Mesenchymal stem cell (in vitro differentiated cells and primary cell): ENCODE measurements around the gene AQP3.
A peak's percentile ranks its signal among the peaks of the same experiment; 100 is the strongest.

ENCODE experiments used
- DNase-seq: peaks from one replicate; pipeline ENCODE4 v3.0.0-alpha.2; 2013
- H2AFZ ChIP-seq: one replicate; pipeline ENCODE4 v1.6.1; 2013; ENCODE audit warnings: low read depth, mild to moderate bottlenecking, control low read depth, inconsistent platforms, low read length, moderate library complexity
- H2AK5ac ChIP-seq: 2 replicates; pipeline ENCODE4 v1.6.1; 2013; ENCODE audit warnings: low read length, moderate library complexity, mild to moderate bottlenecking, inconsistent platforms; ENCODE audit not compliant: severe bottlenecking
- H2BK120ac ChIP-seq: one replicate; pipeline ENCODE4 v1.6.1; 2013; ENCODE audit warnings: low read depth, mild to moderate bottlenecking, inconsistent platforms, low read length, moderate library complexity
- H2BK12ac ChIP-seq, 2 experiments: one replicate each; pipeline ENCODE4 v1.6.1; 2013; ENCODE audit warnings: inconsistent platforms in 2 of 2, low read length in 2 of 2, mild to moderate bottlenecking in 2 of 2, moderate library complexity in 2 of 2, control low read depth in 1 of 2
- H2BK15ac ChIP-seq: one replicate; pipeline ENCODE4 v1.6.1; 2013; ENCODE audit warnings: mild to moderate bottlenecking, low read depth, inconsistent platforms; ENCODE audit not compliant: poor library complexity, severe bottlenecking
- H2BK5ac ChIP-seq: 2 replicates; pipeline ENCODE4 v1.6.1; 2013; ENCODE audit warnings: low read depth, mild to moderate bottlenecking, low read length, control low read depth, inconsistent platforms; ENCODE audit not compliant: poor library complexity, severe bottlenecking
- H3K14ac ChIP-seq, 2 experiments: one replicate each; pipeline ENCODE4 v1.6.1; 2013; ENCODE audit warnings: inconsistent platforms in 2 of 2, low read length in 2 of 2, control low read depth in 1 of 2, mild to moderate bottlenecking in 1 of 2, moderate library complexity in 1 of 2
- H3K18ac ChIP-seq, 2 experiments: one replicate each; pipeline ENCODE4 v1.6.1; 2013; ENCODE audit warnings: inconsistent platforms in 2 of 2, low read length in 2 of 2, control low read depth in 1 of 2, low read depth in 1 of 2, mild to moderate bottlenecking in 1 of 2
- H3K23ac ChIP-seq, 2 experiments: one replicate each; pipeline ENCODE4 v1.6.1; 2013; ENCODE audit warnings: inconsistent platforms in 2 of 2, low read length in 2 of 2, mild to moderate bottlenecking in 2 of 2, moderate library complexity in 2 of 2, control low read depth in 1 of 2
- H3K27ac ChIP-seq: 2 replicates; pipeline ENCODE4 v1.5.1; 2013; ENCODE audit warnings: mild to moderate bottlenecking, moderate library complexity, low read length, control low read depth, inconsistent platforms; ENCODE audit not compliant: poor library complexity, severe bottlenecking
- H3K27me3 ChIP-seq, 2 experiments: 2 replicates each; pipeline versions ENCODE4 v1.6.1 to v1.7.0; 2013; ENCODE audit warnings: low read length in 2 of 2, mild to moderate bottlenecking in 2 of 2, moderate library complexity in 2 of 2, control low read depth in 1 of 2, inconsistent platforms in 1 of 2; ENCODE audit not compliant: control insufficient read depth in 1 of 2, insufficient read depth in 1 of 2
- H3K36me3 ChIP-seq, 2 experiments: 2 replicates each; pipeline versions ENCODE4 v1.6.1 to v1.7.0; 2013; ENCODE audit warnings: low read length in 2 of 2, control low read depth in 1 of 2, inconsistent platforms in 1 of 2, low read depth in 1 of 2, mild to moderate bottlenecking in 1 of 2; ENCODE audit not compliant: insufficient read depth in 2 of 2, control insufficient read depth in 1 of 2
- H3K4ac ChIP-seq, 2 experiments: one replicate each; pipeline ENCODE4 v1.6.1; 2013; ENCODE audit warnings: inconsistent platforms in 2 of 2, low read length in 2 of 2, mild to moderate bottlenecking in 2 of 2, moderate library complexity in 2 of 2, control low read depth in 1 of 2, low read depth in 1 of 2
- H3K4me1 ChIP-seq: 2 replicates; pipeline ENCODE4 v1.6.1; 2013; ENCODE audit warnings: low read depth, low read length, control low read depth; ENCODE audit not compliant: control insufficient read depth, insufficient read depth
- H3K4me2 ChIP-seq: 2 replicates; pipeline ENCODE4 v1.6.1; 2013; ENCODE audit warnings: low read length, mild to moderate bottlenecking, inconsistent platforms; ENCODE audit not compliant: poor library complexity, severe bottlenecking
- H3K4me3 ChIP-seq, 2 experiments: 2 replicates each; pipeline versions ENCODE4 v1.5.1 to v1.7.0; 2013; ENCODE audit warnings: low read length in 2 of 2, mild to moderate bottlenecking in 2 of 2, control low read depth in 1 of 2, low read depth in 1 of 2; ENCODE audit not compliant: insufficient read depth in 1 of 2
- H3K79me1 ChIP-seq: replicated peaks from 2 replicates; pipeline ENCODE4 v1.6.1; 2013; ENCODE audit warnings: mild to moderate bottlenecking, control low read depth, low read length, inconsistent platforms; ENCODE audit not compliant: poor library complexity, severe bottlenecking
- H3K9ac ChIP-seq: 2 replicates; pipeline ENCODE4 v1.7.0; 2013; ENCODE audit warnings: mild to moderate bottlenecking, low read length, moderate library complexity
- H3K9me3 ChIP-seq: 2 replicates; pipeline ENCODE4 v1.7.0; 2013; ENCODE audit warnings: mild to moderate bottlenecking, low read length; ENCODE audit not compliant: control insufficient read depth
- H4K8ac ChIP-seq: one replicate; pipeline ENCODE4 v1.6.1; 2013; ENCODE audit warnings: inconsistent platforms, mild to moderate bottlenecking, low read length, moderate library complexity
- H4K91ac ChIP-seq: one replicate; pipeline ENCODE4 v1.6.1; 2013; ENCODE audit warnings: mild to moderate bottlenecking, low read length, inconsistent platforms
- WGBS: methylation state at CpG from one replicate; pipeline ENCODE4 v1.1.7; 2013; ENCODE audit warnings: mixed read lengths; 5-methylcytosine and 5-hydroxymethylcytosine counted together

The AQP3 gene

GRCh38 chr9:33440609-33441008, 6.8 kb downstream of the AQP3 start:
- H3K4ac ChIP-seq, result no peak overlapping the region
- H2AFZ ChIP-seq, result no peak overlapping the region
- no peak overlapping the region for H4K91ac ChIP-seq
- H3K14ac ChIP-seq, result no peak overlapping the region
- no peak overlapping the region for H3K4me2 ChIP-seq
- H3K23ac ChIP-seq, result no peak overlapping the region
- H4K8ac ChIP-seq, result no peak overlapping the region
- H2BK15ac ChIP-seq, result no peak overlapping the region
- H3K9ac ChIP-seq, result no peak overlapping the region
- H2BK5ac ChIP-seq, result no peak overlapping the region
- no peak overlapping the region for H3K27ac ChIP-seq
- H2AK5ac ChIP-seq, result no peak overlapping the region
- no peaks in the 10 kb centered on the region for H3K36me3 ChIP-seq
- peaks cover 6% of the 10 kb centered on the region for H3K4me1 ChIP-seq
- H3K4me3 ChIP-seq, result no peak overlapping the region
- no peaks in the 10 kb centered on the region for H3K79me1 ChIP-seq
- WGBS, result 100% methylated on average over 1 of the region's 1 CpG
- peaks cover 35 to 44% of the 10 kb centered on the region in 2 experiments for H3K27me3 ChIP-seq
- H3K18ac ChIP-seq, result no peak overlapping the region
- H2BK12ac ChIP-seq, result no peak overlapping the region
- H2BK120ac ChIP-seq, result no peak overlapping the region
- DNase-seq, result no peak
- H3K9me3 ChIP-seq, result no peaks in the 10 kb centered on the region

- H3K23ac ChIP-seq, result no peak overlapping the region
- no peak overlapping the region for H2BK15ac ChIP-seq
- H3K4me1 ChIP-seq, result peaks cover 5% of the 10 kb centered on the region
- H3K9ac ChIP-seq, result no peak overlapping the region
- H4K91ac ChIP-seq, result no peak overlapping the region
- no peak overlapping the region for H3K14ac ChIP-seq
- no peak overlapping the region for H4K8ac ChIP-seq
- H3K9me3 ChIP-seq, result no peaks in the 10 kb centered on the region
- no peak overlapping the region for H3K27ac ChIP-seq
- H2BK120ac ChIP-seq, result no peak overlapping the region
- no peak overlapping the region for H3K4me3 ChIP-seq
- 93% methylated on average over 7 of the region's 7 CpGs for WGBS
- no peak overlapping the region for H3K4me2 ChIP-seq
- no peak overlapping the region for H3K4ac ChIP-seq
- H2AK5ac ChIP-seq, result no peak overlapping the region
- no peak overlapping the region for H2BK12ac ChIP-seq
- DNase-seq, result no peak
- H3K18ac ChIP-seq, result no peak overlapping the region
- H2AFZ ChIP-seq, result no peak overlapping the region
- no peak overlapping the region for H2BK5ac ChIP-seq
- H3K79me1 ChIP-seq, result no peaks in the 10 kb centered on the region
- H3K27me3 ChIP-seq, result peaks cover 39 to 48% of the 10 kb centered on the region in 2 experiments
- no peaks in the 10 kb centered on the region for H3K36me3 ChIP-seq
These were observed 7.2 kb downstream of the AQP3 start for GRCh38 chr9:33440204-33440603.

GRCh38 chr9:33439731-33440130, 7.7 kb downstream of the AQP3 start:
- H3K9me3 ChIP-seq, result no peaks in the 10 kb centered on the region
- H3K23ac ChIP-seq, result no peak overlapping the region
- peaks cover 6% of the 10 kb centered on the region for H3K4me1 ChIP-seq
- H2BK5ac ChIP-seq, result no peak overlapping the region
- H3K79me1 ChIP-seq, result no peaks in the 10 kb centered on the region
- H4K91ac ChIP-seq, result no peak overlapping the region
- H4K8ac ChIP-seq, result no peak overlapping the region
- H3K9ac ChIP-seq, result no peak overlapping the region
- no peak overlapping the region for H2AK5ac ChIP-seq
- peaks cover 44 to 52% of the 10 kb centered on the region in 2 experiments for H3K27me3 ChIP-seq
- H3K4ac ChIP-seq, result no peak overlapping the region
- DNase-seq, result no peak
- H3K4me2 ChIP-seq, result no peak overlapping the region
- no peak overlapping the region for H3K18ac ChIP-seq
- H3K14ac ChIP-seq, result no peak overlapping the region
- 79% methylated on average over 6 of the region's 6 CpGs for WGBS
- no peak overlapping the region for H2BK15ac ChIP-seq
- H2AFZ ChIP-seq, result no peak overlapping the region
- no peak overlapping the region for H2BK12ac ChIP-seq
- H3K36me3 ChIP-seq, result no peaks in the 10 kb centered on the region
- no peak overlapping the region for H2BK120ac ChIP-seq
- no peak overlapping the region for H3K4me3 ChIP-seq
- H3K27ac ChIP-seq, result no peak overlapping the region

- H2AK5ac ChIP-seq, result no peak overlapping the region
- H3K4ac ChIP-seq, result no peak overlapping the region
- peaks cover 8% of the 10 kb centered on the region for H3K4me1 ChIP-seq
- no peak overlapping the region for H2BK5ac ChIP-seq
- no peak overlapping the region for H4K8ac ChIP-seq
- no peaks in the 10 kb centered on the region for H3K36me3 ChIP-seq
- peak overlapping the region in 1 of 2 experiments; percentile 9 for H3K4me3 ChIP-seq
- no peak overlapping the region for H2BK12ac ChIP-seq
- DNase-seq, result no peak
- no peaks in the 10 kb centered on the region for H3K9me3 ChIP-seq
- no peak overlapping the region for H2BK120ac ChIP-seq
- H2BK15ac ChIP-seq, result no peak overlapping the region
- no peak overlapping the region for H4K91ac ChIP-seq
- H3K79me1 ChIP-seq, result no peaks in the 10 kb centered on the region
- 70% methylated on average over 4 of the region's 7 CpGs for WGBS
- no peak overlapping the region for H3K9ac ChIP-seq
- H2AFZ ChIP-seq, result no peak overlapping the region
- H3K27ac ChIP-seq, result no peak overlapping the region
- no peak overlapping the region for H3K18ac ChIP-seq
- no peak overlapping the region for H3K23ac ChIP-seq
- H3K4me2 ChIP-seq, result no peak overlapping the region
- H3K14ac ChIP-seq, result no peak overlapping the region
- H3K27me3 ChIP-seq, result peaks cover 50 to 59% of the 10 kb centered on the region in 2 experiments
These were observed 8.3 kb downstream of the AQP3 start for GRCh38 chr9:33438926-33439680.
